NCI-H1930 (cell line): ENCODE data around the gene FAM83C.
"Not testable (repeated sequence)": the region's sequence is repeated elsewhere in the genome, so short reads cannot be mapped to it uniquely, and the experiment has no call there.

ENCODE experiments used
- DNase-seq, 2 experiments: peaks; one replicate each; lab custom pipeline; 2025; lab: John Stamatoyannopoulos, UW

FAM83C gene

GRCh38 chr20:35263532-35264341, 28.5 kb downstream of the FAM83C start:
- DNase-seq, result no peak

GRCh38 chr20:35262731-35263531, 29.3 kb downstream of the FAM83C start:
- not testable (repeated sequence) for DNase-seq

DNA sequence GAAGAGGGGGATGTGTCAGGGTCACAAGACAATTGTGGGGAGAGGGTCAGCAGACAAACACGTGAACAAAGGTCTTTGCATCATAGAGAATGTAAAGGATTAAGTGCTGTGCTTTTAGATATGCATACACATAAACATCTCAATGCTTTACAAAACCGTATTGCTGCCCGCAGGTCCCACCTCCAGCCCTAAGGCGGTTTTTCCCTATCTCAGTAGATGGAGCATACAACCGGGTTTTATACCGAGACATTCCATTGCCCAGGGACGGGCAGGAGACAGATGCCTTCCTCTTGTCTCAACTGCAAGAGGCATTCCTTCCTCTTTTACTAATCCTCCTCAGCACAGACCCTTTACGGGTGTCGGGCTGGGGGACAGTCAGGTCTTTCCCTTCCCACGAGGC, 29.9 kb downstream of the FAM83C start:
- not testable (repeated sequence) for DNase-seq

DNA sequence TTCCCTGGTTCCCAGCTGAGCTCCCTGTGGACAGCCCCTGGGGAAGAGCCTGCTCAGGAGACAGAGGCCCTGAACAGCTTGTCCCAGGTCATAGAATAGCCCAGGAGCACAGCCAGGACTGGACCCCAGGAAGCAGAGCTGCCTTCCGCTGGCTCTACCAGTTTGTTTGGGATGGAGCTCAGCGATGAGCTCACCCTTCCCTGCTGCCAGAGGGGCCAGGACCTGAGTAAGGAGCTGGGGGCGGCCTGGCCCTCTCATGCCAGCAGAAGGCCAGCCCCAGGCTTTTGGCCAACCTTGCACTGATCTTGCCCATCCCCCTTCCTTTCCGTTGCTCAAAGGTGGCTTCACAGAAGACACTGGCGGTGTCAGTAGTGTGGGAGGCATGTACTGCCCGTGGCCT, 31.8 kb downstream of the FAM83C start:
- no peak for DNase-seq

DNA sequence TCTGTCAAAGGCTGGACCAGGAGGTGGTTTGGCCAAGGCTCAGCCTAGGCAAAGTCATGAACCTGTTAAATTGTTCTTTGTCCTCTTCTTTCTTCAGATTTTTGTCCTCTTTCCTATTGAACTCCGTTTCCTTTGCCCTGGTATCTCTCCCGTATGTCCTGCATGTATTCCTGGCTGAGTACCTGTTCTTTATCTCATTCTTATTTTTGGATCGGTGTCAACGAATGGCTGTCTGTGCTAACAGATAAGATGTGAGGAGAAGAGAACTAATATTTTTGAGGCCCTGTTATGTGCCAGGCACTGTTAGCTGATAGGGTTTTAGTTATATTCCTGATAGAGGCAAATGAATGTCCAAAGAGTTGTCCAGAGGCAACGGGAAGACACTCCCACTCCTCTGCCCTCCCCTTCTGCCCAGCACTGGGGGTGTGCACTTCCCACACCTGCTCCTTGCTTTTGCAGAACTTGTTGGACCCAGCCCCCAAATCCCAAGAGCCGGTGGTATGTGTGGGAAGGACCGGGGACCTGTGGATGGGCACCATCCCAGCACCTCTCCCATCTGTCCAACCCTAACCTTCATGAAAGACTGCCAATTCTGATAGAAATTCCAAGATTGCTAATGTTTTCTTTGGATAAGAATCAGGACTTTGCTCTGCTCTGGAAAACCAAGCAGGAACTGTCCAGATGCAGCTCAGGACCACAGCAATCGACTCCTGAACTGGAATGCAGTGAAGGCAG, 34.9 kb downstream of the FAM83C start:
- DNase-seq, result no peak

GRCh38 chr20:35254448-35254999, 37.7 kb downstream of the FAM83C start:
- DNase-seq, result no peak

GRCh38 chr20:35253010-35253409, 39.2 kb downstream of the FAM83C start:
- no peak for DNase-seq

- not testable (repeated sequence) for DNase-seq
These were observed 39.6 kb downstream of the FAM83C start for GRCh38 chr20:35252598-35252997.

- DNase-seq, result no peak
These were observed 40.2 kb downstream of the FAM83C start for GRCh38 chr20:35252037-35252461.

DNA sequence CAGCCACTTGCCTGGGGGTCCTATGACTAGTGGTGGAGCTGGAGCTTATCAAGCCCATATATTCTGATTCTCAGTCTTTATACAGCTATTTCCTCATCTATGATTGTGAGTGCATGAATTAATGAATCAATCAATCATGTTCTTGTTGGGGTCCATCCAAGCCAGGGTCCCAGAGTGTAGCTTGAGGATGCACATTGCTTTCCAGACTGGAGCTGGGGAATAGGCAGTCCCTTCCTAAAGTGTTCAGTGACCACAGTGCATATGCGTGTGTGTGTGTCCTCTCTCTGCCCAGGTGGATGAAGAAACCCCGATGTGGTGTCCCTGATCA, 40.6 kb downstream of the FAM83C start:
- DNase-seq, result no peak

DNA sequence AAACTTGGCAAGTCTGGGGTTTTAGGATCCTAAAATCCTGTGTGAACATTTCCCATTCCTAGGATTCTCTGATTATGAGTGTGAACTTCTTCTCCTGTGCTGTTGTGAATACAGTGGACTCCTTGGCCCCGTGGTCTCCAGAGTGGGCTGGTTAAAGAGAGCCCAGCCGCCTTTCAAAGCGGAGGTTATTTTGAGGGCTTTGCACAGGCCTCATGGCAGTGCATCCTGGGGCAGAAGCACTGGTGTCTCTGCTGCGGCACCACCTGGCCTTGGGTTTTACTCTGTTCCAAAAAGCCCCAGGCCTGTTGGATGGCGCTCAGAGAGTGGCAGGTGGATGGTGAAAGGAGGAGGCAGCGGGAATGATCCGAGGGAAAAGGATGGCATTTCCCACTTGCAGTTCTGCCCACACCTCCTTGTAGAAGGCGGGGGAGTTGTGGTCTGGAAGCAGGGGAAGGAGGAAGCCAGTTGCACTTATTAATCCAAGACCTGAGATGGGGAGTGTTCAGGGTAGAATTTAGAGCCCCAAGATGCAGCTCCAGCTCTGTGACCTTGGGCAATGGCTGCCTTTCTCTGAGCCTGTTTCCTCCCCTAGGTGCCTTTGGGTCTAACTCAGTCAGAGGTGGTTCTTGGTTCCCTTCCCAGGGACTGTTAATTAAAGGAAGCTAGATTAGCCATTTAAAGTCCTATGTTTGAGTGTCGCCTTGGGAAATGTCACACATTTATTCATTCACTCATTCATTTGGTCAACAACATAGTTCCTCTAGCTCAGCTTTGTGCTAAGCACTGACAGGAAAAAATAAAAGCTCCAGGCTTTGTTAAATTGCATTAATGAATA, 43.4 kb downstream of the FAM83C start:
- no peak for DNase-seq

GRCh38 chr20:35246723-35247122, 45.5 kb downstream of the FAM83C start:
- no peak for DNase-seq

DNA sequence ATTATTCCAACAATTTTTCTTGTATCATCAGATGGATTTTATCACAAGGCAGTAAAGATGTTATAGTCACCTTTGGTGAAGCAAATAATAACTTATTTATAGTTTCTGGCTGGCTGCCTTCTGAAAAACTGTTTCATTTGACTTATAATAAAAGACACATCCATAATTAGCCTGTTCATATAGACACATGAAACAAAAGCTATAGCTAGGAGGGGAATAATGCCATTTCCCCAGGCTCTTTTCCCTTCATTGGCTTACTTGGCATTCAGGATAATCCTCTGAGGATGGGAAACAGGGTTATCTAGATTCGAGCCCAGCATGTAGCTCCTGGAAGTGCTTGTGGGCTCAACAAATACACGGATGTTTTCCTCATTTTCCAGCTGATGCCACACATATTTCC, 48.2 kb downstream of the FAM83C start:
- DNase-seq, result no peak

DNA sequence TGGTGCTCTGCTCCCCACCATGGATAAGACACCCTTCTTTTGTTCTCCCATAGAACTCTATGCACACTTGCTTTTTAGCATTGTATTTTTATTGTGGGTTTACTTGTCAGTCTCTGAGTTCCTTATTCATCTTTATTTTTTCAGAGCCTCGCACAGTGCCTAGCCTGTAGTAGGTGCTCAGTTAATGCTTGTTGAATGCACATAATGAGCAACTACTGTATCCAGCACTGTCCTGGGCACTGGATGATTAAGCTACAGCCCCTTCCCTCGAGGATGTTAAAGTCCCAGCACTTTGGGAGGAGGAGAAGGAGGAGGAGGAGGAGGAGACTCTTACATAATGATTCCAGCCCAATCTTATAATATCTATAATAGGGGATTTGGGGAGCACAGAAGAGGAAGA, 48.9 kb downstream of the FAM83C start:
- DNase-seq, result no peak

- no peak for DNase-seq
These were observed 51.4 kb downstream of the FAM83C start for GRCh38 chr20:35240811-35241293.

GRCh38 chr20:35240083-35240810, 52.0 kb downstream of the FAM83C start:
- DNase-seq, result no peak

DNA sequence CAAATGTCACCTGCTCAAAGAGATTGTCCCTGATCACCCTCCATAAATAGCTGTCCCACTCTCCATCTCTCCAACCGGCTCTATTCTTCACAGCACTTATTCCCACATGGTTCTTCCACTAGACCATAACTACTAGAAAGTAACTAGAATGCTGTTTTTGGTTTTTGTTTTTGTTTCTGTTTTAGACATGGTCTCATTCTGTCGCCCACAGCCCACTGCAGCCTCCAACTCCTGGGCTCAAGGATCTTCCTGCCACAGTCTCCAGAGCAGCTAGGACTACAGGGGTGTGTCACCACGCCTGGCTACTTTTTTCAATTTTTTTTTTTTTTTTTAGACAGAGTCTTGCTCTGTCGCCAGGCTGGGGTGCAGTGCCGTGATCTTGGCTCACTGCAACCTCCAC, 53.5 kb downstream of the FAM83C start:
- no peak for DNase-seq

- DNase-seq, result no peak
These were observed 54.1 kb downstream of the FAM83C start for GRCh38 chr20:35238170-35238569.

DNA sequence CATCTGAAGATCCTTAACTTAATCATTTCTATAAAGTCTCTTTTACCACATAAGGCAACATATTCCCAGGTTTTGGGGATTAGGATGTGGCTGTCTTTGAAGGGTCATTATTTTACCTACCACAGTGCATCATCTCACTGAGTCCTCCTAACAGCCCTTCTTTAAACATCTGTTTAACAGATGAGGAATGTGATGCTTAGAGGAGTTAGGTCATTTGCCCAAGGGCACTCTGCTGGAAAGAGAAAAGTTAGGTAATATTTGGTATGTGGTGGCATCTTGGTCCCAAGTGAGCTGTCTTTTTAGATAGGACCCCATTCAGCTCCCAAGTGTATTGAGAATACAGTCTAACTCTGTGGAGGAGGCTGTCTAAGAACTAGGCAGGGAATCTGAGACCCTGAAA, 54.7 kb downstream of the FAM83C start:
- no peak for DNase-seq

GRCh38 chr20:35235881-35236280, 56.3 kb downstream of the FAM83C start:
- no peak for DNase-seq
